Central memory CD4-positive, alpha-beta T cell (primary cell): ENCODE results near the gene BLTP3A.

Source experiments
- DNase-seq: peaks from one replicate; pipeline ENCODE4 v3.0.0; 2022

The BLTP3A gene

DNA sequence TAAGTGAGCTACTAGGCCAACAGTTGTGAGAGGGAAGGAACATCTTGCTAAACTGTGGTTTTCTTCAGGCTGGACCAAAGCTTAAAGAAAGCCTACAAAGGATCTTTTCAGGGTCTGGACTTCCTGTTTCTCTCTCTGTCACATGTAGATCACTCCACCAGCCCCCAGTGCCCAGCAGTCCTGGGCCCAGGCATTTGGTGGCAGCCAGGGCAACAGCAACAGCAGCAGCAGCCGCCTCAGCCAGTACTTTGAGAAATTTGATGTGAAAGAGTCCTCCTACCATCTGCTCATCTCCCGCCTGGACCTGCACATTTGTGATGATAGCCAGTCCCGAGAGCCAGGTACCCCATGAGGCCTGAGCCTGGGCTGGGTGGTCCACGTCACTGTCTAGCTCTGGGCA, 44.1 kb downstream of the BLTP3A start:
- no peak for DNase-seq

DNA sequence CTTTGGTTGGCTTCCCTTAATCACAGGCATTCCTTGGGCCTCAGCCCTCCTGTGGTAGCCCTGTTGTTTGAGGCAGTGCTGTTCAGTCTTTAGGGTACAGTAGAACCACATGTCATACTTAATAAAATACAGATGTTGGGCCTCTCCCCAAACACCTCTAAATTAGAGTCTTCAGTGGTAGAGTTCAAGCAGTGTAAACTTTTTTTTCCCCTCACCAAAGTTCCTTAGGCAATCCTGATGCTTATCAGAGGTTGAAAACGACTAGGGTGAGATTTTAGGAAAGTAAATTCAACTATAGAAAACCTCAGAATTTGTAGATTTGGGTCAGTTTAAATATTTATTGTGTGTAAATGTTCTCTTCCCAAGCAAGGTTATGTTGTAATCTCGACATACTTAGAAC, 44.6 kb downstream of the BLTP3A start:
- no peak for DNase-seq

DNA sequence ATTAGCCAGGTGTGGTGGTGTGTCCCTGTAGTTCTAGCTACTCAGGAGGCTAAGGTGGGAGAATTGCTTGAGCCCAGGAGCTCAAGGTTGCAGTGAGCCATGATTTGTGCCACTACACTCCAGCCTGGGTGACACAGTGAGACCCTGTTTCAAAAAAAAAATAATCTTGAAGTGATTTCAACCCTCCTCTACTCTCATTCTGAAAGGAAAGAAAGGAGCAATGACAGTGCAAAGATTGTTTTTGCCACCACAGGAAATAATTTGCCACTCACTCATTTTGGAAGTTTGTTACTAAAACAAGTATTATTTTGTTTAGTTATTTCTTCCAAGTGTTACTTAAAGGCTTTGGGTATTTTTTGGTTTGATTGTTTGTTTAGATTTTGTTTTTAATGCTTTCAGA, 45.6 kb downstream of the BLTP3A start:
- no peak for DNase-seq

DNA sequence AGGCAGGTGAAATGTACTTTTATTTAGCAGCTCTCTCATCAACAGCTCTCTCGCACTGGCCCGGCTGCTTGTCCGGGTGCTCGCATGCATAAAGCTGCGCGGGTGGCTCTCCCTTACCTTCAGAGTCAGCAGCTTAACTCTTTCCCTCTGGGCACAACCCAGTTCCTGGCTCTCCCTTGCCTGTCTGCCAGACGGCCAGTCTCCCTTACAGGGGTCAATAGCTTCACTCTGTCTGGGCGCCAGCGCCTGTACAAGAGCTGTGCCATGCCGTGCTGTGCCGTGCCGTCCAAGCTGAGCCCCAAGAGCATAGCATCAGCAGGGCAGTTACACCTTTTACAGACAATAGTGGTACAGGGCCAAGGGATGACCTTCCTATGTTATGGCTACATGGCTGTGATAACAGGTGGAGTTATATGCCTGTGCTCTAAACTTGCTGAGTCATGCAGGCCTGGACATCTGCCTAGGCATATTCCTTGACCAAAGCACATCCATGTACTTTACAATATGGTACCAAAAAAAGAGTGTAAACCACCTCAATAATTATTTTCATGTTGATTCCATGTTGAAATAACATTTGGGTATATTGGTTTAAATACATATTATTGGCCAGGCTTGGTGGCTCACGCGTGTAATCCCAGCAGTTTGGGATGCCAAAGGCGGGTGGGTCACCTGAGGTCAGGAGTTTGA, 47.9 kb downstream of the BLTP3A start:
- no peak for DNase-seq
